ENCODE measurements around the gene TTLL8. TPM values are rescaled to one million over a fixed set of nuclear protein-coding genes. Genes with fewer than 3 reads are reported as not detected.

The TTLL8 gene
- total RNA-seq, 1 donor from 2014 or later: not detected

DNA sequence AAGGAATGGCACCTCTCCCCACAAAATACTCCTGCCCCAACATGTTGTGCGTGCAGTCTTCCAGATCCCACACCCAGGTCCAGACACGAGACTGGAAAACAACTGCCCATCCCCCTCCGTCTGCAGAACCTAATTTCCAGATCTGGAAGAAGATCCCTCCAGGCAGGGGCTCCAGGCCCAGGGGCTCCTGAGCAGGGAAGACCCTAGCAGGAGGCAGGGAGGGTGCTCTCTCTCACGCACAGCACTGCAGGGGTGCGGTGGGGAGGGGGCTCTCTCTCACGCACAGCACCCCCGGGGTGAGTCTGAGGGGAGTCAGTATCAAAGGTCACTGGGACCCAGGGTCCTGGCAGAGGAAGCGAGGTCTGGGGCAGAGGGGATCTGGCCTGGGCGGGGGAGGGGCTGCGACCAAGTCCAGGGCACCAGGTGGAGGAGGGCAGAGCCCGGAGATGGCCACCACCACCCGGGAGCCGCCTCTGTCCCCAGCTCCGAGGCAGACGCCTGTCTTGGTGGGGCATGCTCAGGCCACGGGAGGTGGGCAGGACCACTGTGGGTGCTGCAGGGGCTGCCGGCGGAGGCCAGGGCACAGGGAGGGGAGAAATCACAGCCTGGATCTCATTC, 25.5 kb upstream of the TTLL8 start:
- intact Hi-C loops (cut with micrococcal nuclease): no loop called here

DNA sequence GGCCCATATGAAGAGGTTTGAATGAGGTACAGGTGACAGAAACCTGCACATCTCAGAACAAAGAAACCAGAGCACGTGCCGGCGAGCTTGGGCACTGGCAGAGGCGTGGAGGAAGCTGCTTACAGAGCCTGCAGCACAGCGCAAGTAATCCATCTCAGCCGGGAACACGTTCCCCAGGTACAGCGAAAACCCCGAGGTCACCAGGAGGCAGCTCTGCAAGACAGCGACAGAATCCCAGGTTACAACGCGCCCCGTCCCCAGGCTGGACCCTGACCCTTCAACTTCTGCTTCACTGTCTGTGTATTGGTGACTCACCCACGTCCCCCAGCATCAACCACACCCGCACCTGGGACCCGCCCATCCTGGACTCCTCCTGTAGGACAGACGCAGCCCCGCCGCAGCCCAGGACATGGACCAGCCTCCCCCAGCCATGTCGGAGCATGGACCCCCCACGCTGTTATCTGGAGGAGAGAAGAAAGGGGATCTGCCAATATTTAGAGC, 24.9 kb upstream of the TTLL8 start:
- intact Hi-C loops (cut with micrococcal nuclease): no loop called here

DNA sequence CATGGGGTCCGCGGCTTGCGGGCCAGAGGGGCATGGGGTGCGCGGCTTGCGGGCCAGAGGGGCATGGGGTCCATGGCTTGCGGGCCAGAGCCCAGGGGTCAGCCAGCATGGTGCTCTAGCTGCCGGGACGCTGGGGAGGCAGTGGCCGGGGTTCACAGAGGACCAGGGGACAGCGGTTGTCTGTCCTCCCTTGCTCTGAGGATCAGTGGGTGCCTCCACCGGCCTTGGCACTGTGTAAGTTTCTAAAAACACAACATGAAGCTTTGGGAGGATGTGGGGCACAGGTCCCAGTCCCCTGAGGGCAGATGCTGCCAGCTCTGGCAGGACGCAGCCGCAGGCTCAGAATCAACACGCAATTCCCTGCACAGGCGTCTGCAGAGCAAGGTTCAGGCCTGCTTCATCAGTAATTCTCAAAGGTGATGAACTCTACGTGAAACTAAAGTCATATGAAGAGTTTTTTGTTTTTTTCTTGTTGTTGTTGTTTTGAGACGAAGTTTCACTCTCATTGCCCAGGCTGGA, 24.2 kb upstream of the TTLL8 start:
- intact Hi-C loops (cut with micrococcal nuclease): no loop called here

DNA sequence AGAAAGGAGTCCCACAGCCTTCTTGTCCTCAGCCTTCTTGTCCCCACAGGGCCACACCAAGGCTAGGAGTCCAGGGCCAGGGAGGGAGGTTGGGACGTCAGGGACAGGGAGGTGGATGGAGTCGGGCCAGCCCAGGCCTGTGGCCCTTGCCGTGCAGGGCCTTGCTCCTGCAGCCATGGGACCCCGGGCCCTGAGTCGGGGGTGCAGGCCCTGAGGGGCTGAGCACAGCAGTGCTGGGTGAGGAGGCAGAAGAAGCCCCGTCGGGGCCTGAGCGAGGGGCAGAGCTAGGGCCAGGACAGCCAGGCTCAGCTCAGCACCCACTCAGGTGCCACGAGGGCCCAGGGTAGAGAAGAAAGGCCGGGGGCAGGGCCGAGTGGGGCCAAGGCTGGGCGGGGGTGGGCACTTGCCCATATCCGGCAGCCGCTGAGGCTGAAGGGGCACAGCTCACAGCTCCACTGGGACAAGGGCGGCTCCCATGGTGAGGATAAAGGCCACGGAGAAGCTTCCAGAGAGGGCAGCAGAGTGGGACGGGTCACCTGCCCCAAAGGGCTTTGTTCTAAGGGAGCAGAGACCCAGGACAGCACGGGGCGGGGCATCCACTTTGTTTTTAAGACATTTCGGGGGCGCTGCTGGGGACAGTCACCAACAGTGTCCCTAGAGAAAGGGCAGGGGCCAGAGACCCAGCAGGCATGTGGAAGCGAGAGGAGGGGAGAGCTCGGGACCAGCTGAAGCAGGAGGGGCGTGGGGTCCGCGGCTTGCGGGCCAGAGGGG, 23.5 kb upstream of the TTLL8 start:
- intact Hi-C loops (cut with micrococcal nuclease): no loop called here

DNA sequence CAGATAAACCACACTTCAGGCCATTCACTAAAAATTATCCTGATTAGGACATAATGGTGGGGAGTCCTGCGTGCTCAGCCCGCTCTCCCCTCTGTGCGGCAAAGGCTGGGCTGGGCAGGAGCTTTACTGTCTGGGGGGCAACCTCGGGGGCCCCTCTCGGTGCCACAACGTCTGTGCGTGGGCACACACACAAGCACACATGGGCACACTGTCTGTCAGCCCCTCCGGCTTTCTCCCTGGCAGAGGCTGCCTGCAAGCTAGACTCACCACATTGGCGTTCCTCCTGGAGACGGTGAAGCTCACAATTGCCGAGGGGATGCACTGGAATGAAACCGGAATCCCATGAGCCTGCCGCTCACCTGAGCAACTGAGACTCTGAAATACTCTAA, 22.0 kb upstream of the TTLL8 start:
- intact Hi-C loops (cut with micrococcal nuclease): no loop called here

DNA sequence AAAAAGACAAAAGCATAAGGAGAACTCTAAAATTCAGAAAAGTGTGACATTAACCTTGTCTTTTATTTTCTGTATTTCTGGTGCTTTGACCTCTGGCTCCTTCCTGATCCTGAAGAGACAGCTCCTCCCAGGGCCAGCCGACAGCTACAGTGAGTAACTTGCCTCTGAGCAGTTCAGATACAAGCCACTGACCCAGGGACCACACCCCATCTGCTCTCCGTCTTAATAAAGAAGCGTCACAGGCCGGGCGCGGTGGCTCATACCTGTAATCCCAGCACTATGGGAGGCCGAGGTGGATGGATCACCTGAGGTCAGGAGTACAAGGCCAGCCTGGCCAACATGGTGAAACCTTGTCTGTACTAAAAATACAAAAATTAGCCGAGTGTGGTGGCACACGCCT, 20.7 kb upstream of the TTLL8 start:
- intact Hi-C loops (cut with micrococcal nuclease): no loop called here

DNA sequence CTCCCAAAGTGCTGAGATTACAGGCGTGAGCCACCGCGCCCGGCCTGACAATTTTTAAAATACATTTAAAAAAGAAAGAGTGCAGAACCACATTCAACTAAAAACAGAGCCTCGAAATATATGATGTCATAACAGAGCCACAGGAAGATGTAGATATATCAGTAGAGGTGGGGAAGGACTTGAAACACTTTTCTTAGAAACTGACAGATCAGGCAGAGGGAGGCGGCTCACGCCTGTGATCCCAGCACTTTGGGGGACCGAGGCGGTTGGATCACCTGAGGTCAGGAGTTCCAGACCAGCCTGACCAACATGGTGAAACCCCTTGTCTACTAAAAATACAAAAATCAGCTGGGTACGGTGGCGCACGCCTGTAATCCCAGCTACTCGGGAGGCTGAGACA, 20.1 kb upstream of the TTLL8 start:
- intact Hi-C loops (cut with micrococcal nuclease): no loop called here

DNA sequence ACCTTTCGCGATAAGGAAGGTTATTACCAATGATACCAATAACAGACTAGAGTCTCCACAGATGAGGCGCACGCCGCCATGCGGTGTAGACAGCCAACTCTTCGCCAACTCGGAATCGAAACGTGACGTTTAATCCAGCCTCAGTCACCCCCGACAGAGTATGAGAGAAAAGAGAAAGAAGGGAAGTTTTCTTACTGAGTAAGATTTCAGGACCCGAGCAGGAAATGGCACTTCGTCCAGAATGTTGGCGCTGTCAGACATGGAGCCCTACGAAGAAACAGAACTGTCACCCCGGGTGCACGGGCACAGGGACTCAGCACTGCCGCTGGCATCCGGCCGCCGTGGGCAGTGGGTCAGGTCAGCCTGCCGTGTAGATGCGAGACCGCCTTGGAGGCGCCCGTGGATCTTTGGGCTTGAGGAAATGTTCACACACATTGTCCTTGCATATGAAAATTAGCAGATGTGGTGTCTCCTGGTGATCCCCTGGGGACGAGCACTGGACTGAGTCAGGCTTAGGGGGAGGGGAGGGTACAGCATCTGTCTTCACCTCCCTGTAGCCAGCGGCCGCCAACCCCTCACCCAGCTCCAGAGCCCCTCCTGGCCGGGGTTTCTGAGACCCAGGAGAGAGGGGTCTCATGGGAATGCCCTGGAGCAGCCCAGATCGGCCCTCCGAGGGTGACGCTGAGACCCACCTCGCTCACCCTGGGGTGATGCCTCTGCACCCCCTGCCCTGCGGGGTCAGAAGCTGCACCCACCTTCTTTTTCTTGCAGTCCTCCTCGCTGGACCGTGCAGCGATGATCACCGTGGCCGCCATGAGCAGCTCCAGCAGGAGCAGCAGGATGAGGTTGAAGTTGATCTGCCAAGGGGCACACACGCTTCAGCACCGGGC, 18.8 kb upstream of the TTLL8 start:
- intact Hi-C loops (cut with micrococcal nuclease): no loop called here

DNA sequence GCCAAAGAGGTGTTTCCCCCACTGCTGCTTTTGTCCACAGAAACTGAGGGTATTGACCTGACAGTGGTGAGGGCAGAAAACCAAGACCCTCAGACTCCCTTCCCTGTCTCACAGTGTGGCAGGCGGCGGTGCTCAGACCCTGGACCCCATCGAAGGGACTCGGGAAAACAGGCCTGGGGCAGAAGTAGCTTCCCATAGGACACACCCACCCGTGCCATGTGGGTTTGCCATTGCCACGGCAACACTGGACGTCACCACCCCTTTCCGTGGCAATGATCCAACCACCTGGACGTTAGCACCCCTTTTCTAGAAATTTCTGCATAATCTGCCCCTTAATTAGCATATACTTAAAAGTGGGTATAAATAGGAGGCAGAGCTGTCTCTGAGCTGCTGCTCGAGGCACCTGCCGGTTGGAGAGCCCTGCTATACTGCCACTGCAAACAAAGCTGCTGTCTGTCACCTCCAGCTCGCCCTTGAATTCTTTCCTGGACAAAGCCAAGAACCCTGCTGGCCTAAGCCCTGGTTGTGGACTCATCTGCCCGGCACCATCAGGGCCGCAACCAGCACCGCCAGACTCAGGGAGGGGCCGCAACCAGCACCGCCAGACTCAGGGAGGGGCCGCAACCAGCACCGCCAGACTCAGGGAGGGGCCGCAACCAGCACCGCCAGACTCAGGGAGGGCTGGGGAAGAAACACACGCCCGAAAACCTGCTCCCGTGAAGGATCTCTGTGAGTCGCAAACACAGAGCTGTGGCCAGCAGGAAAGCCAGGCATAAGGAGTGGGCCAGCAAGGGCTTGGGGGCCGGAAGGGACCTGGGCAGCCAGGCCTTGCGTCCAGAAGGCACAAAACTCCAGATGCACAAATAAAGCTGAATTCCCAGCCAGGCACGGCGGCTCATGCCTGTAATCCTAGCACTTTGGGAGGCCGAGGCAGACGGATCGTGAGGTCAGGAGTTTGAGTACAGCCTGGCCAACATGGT, 16.7 kb upstream of the TTLL8 start:
- intact Hi-C loops (cut with micrococcal nuclease): no loop called here

DNA sequence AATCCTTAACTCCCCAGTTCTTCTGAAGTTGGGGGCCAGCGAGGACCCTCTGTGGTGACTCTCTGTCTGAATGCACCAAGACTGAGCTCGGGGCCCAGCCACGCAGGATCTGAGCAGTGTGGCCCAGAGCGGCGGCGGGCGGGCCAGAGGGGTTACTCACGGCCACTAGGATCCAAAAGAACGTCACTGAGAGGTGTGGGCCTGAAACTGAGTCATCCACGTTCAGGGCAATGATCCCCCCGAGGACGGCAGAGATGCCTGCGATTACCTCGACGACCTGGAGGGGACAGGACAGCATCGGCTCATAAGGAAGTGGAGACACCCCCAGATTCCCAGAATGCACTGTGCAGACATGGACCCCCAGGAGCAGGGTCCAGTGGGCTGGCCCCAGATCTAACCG, 16.0 kb upstream of the TTLL8 start:
- intact Hi-C loops (cut with micrococcal nuclease): no loop called here

DNA sequence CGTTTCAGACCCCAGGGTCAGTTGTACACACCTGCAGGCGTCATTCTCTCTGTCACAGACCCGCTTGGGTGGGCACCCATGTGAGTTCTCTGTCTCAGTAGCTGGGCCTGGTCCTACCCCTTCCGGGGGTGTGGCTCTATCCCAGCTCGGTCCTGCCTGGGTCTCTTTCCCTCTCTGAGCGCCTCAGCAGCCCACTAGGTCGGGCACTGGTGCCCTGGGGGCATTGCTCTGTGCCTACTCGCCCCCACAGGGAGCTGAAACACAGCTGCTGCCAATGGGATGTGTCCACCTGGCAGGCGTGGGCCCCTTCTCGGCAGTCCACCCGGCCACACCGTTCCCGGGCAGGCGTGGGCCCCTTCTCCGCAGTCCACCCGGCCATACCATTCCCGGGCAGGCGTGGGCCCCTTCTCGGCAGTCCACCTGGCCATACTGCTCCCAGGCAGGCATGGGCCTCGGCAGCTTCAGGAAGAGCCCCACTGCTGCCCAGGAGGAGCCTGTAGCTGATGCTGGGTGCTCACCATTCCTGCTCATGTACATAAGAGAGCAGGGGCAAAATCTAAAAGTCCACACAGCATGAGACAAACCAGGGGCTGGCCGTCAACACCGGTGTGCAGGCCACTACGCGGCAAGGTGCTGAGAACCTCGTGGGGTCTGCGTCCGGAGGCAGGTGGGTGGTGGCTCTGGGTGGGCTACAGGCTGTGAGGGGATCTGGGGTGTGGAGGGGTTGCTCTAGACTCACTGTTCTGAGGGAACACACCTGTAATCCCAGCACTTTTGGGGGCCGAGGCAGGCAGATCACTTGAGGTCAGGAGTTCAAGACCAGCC, 14.8 kb upstream of the TTLL8 start:
- intact Hi-C loops (cut with micrococcal nuclease): no loop called here

DNA sequence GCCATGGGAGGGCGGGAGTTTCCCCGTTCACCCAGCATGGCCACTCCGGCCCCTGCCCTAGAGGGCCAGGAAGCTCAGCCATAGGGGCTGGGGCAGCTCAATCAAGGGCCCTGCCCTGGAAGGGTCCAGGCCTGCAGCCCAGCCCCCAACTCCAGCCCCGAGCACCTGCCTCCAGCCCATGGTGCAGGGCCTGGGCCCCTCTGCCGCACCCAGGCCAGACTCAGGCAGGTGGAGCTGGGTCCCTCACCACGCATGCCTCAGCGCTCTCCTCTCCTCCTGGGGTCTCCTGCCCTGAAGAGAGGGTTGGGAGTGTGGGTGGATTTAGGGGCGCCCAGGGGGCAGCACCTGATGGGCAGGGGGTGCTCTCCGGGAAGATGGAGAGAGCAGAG, 14.1 kb upstream of the TTLL8 start:
- intact Hi-C loops (cut with micrococcal nuclease): no loop called here

DNA sequence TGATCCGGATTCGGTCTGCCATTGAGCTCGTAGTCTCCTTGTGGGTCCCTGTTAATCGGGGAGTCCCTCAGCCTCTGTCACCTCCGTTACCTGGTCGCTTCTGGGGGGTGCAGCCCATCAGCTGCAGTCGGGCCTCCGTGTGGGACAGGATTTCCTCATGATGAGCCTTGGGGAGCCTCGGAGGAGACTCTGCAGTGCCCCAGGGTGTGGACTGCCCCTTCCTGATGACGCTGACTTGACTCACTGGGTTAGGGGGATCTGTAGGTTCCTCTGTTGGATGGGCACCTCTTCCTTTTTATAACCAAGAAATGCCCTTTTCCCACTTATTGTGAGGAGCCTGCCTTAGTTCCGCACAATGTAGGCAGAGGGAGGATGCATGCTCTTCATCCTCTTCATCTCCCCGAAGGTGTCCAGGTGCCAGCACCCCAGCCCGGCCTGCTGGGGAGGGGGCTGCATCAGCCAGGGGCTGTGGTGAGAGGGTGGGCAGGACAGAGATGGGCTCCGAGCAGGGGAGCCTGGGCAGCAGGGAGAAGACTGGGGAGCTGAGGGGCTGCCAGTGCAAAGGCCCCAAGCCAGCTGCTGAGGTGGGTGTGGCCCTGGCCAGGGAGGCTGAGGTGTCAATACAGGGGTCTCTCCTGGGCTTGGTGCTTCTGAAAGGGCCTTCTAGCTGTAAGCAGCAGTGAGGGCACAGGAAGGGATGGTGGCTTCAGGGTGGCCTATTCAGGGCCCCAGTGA, 13.5 kb upstream of the TTLL8 start:
- intact Hi-C loops (cut with micrococcal nuclease): no loop called here

DNA sequence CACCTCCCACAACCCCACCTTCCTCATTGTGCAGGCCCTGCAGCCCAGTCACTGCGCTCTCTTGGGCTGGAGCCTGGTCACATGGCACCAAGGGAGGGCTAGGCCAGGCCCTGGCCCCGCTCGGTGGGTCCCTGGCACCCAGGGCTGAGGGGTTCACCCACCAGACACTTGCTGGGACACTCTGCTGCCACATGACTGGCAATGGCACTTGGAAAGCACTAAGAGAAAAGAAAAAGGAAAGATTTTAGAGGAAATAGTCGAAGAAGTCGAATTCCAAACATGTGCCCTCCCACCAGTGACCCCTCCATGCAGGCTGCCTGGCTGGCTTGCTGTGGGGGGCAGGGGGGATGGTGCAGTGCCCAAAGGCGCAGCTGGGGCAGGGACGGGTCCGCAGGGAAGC, 12.3 kb upstream of the TTLL8 start:
- intact Hi-C loops (cut with micrococcal nuclease): no loop called here

DNA sequence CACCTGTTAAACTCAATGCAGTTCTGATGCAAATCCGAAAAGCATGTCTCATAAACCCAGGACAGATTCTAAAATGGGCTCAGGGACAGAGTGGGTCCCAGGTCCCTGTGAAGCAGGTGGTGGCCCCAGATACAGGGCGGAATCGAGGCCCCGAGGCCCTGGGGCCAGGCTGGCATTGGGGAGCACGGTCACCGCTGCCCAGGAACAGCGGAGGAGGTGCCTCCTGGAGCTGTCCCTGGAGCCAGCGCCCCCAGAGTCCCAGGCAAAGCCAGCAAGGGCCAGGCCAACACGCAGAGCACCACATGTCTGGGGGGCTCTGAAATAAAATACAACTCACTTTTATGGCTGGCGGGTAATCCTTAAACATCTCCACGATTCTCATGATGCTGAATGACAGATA, 10.0 kb upstream of the TTLL8 start:
- intact Hi-C loops (cut with micrococcal nuclease): no loop called here

DNA sequence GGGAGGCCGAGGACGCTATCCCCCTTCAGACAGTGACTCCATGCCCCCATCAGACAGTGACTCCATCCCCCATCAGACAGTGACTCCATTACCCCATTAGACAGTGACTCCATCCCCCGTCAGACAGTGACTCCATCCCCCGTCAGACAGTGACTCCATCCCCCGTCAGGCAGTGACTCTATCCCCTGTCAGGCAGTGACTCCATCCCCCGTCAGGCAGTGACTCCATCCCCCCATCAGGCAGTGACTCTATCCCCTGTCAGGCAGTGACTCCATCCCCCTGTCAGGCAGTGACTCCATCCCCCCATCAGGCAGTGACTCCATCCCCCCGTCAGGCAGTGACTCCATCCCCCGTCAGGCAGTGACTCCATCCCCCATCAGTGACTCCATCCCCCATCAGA, 9.1 kb upstream of the TTLL8 start:
- intact Hi-C loops (cut with micrococcal nuclease): no loop called here

DNA sequence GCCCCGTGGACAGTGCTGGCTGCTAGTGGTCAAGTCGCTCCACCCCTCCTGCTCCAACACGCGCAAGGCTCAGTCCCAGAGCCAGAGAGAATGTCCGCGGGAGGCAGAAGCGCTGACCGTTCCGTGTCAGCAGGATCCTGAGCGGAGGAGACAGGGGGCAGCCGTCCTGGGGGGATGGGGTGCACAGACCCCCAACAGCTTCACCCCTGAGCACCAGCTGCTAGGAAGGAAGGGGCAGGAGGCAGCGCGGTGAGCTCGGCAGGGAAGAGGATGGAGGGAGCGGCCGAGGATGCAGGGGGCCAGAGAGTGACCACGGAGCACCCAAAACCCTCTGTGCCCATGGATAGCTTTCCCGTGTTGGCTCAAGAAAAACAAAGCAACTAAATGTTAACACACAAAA, 6.4 kb upstream of the TTLL8 start:
- intact Hi-C loops (cut with micrococcal nuclease): no loop called here

DNA sequence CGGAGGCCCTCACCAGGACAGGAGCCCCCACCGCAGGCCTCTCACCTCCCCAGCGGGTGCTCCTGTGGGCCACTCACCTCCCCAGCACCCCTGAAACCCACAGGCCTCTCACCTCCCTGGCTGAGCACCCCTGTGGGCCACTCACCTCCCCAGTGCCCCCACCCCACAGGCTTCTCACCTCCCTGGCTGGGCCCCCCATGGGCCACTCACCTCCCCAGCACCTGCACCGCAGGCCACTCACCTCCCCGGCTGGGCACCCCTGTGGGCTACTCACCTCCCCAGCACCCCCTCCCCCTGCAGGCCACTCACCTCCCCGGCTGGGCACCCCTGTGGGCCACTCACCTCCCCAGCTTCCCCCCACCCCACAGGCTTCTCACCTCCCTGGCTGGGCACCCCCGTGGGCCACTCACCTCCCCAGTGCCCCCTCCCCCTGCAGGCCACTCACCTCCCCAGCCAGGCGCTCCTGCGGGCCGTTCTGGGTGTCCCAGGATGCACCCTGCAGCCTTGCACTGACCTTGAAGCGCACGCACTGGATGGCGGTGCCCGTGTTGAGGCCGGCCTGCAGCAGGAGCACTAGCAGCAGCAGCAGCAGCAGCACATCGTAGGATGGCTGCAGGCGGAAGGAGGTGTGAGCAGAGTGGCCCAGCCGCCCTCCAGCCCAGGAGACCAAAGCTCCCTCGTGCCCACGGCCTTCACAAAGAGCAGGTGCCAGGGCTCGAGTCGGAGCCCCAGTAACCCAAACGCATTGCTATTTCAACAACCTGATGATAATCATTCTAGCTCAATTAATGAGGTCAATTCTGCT, 5.7 kb upstream of the TTLL8 start:
- intact Hi-C loops (cut with micrococcal nuclease): no loop called here

Data from T-helper 2 cell treated with Interferon-gamma antibody and Interleukin-4, amounts not matched to agents 100 ng/mL and 5 ng/mL, for 36 hours (primary cell).